Psoas muscle (tissue), 8 donors: ENCODE measurements around the gene NUP85. TPM values are rescaled to one million over a fixed set of nuclear protein-coding genes. Genes with fewer than 3 reads are reported as not detected.
"Not testable (repeated sequence)": the region's sequence is repeated elsewhere in the genome, so short reads cannot be mapped to it uniquely, and the experiment has no call there.

Experiments
- ATAC-seq, 4 donors: fragments of 200-7000 bp; cut with Tn5 transposase; one replicate each; pipeline ENCODE4 v1.9.1; 2020; ENCODE audit warnings: moderate library complexity in 3 of 4, mild to moderate bottlenecking in 2 of 4
- DNase-seq, 2 donors: peaks; one replicate each; pipeline ENCODE4 v3.0.0-alpha.2; 2020
- H3K27ac ChIP-seq: fragments of 200-600 bp; one replicate; pipeline ENCODE4 v1.8.0; 2022
- H3K27me3 ChIP-seq, 3 donors: fragments of 200-600 bp in 1 of 3; one replicate each; pipeline versions ENCODE4 v1.6.1 to v1.8.0; 2013 to 2022; ENCODE audit warnings: low read length in 2 of 3, mild to moderate bottlenecking in 2 of 3, moderate library complexity in 1 of 3; ENCODE audit not compliant: insufficient read depth in 3 of 3
- H3K36me3 ChIP-seq, 2 donors: fragments of 200-600 bp in 1 of 2; one replicate each; pipeline versions ENCODE4 v1.6.1 to v1.8.0; 2013 to 2022; ENCODE audit warnings: low read depth in 1 of 2, mild to moderate bottlenecking in 1 of 2, moderate library complexity in 1 of 2; ENCODE audit not compliant: insufficient read depth in 1 of 2
- H3K4me1 ChIP-seq: fragments of 200-600 bp; one replicate; pipeline ENCODE4 v1.8.0; 2022
- H3K4me3 ChIP-seq: fragments of 200-600 bp; one replicate; pipeline ENCODE4 v1.8.0; 2022; ENCODE audit warnings: mild to moderate bottlenecking
- H3K9me3 ChIP-seq: fragments of 200-600 bp; one replicate; pipeline ENCODE4 v1.8.0; 2022
- WGBS, 3 donors: extraction: QIAGEN DNeasy Blood & Tissue Kit; methylation state at CpG; one replicate each; pipeline versions ENCODE4 v1.1.6 to v1.1.7; 2013; 5-methylcytosine and 5-hydroxymethylcytosine counted together
- intact Hi-C, 2 donors: fragments of 100-400 bp; cut with DNase I; formaldehyde crosslinking; loops; one replicate each; pipeline versions ENCODE4 v1.11.0 to v1.14.2; 2022
- polyA plus RNA-seq, 3 donors: library from polyadenylated mRNA; stranded (reverse); fragments of 200-250 nt; gene quantifications; one replicate each; pipeline ENCODE4 v1.2.3, GENCODE V29; 2013
- total RNA-seq, 4 donors: library from RNA; stranded (reverse); fragmentation: NEBNext Ultra II Directional in 2 of 4; extraction: Animal tissue kit (Norgen Biotek cat#: 25700) in 2 of 4; gene quantifications; one replicate each; pipeline versions ENCODE4 v1.2.1 to v1.2.4, GENCODE V29; 2021 to 2023
- TF ChIP-seq, protein P1 (sequence below): fragments of 200-600 bp; IDR thresholded peaks from one replicate; pipeline ENCODE4 v1.8.0; 2022; ENCODE audit warnings: antibody characterized with exemption
- donor health status: healthy with polysubstance abuse.
- donor health status: DM: no; HTN: no; CAD: no; lungs with moderate emphysema.
- donor health status: Bipolar disorder and iron deficiency.
- donor health status: healthy.
- donor health status: DM: yes; HTN: yes; CAD: no.
- donor health status: DM: no; HTN: no; CAD: no.
- donor health status: DM: no; HTN: no; CAD: no.
- donor health status: DM: yes; HTN: yes; CAD: no.

The NUP85 gene
- total and polyA plus RNA-seq, 7 donors: 15.1 to 32.9 (median 21.3) TPM

- H3K4me3 ChIP-seq: no peak overlapping the region
- TF ChIP-seq, protein P1, sequence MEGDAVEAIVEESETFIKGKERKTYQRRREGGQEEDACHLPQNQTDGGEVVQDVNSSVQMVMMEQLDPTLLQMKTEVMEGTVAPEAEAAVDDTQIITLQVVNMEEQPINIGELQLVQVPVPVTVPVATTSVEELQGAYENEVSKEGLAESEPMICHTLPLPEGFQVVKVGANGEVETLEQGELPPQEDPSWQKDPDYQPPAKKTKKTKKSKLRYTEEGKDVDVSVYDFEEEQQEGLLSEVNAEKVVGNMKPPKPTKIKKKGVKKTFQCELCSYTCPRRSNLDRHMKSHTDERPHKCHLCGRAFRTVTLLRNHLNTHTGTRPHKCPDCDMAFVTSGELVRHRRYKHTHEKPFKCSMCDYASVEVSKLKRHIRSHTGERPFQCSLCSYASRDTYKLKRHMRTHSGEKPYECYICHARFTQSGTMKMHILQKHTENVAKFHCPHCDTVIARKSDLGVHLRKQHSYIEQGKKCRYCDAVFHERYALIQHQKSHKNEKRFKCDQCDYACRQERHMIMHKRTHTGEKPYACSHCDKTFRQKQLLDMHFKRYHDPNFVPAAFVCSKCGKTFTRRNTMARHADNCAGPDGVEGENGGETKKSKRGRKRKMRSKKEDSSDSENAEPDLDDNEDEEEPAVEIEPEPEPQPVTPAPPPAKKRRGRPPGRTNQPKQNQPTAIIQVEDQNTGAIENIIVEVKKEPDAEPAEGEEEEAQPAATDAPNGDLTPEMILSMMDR: no peak
- peaks cover 17% of the 10 kb centered on the region for H3K4me1 ChIP-seq
- no peaks in the 10 kb centered on the region for H3K9me3 ChIP-seq
- H3K27me3 ChIP-seq: no peaks in the 10 kb centered on the region
- DNase-seq: peak; percentile 49 to 51
- peak overlapping the region; percentile 49 for H3K27ac ChIP-seq
- intact Hi-C loops: no loop called here
- peak; percentile 49 to 81 (median 76) for ATAC-seq
- WGBS, 3 donors: 39 to 45% (median 42%) methylated on average over 11 of the region's 11 CpGs
- H3K36me3 ChIP-seq: peaks cover 0 to 26% of the 10 kb centered on the region in 2 donors
Measured at GRCh38 chr17:75250009-75250471, 44.6 kb downstream of the NUP85 start.

- H3K9me3 ChIP-seq: no peaks in the 10 kb centered on the region
- peaks cover 17% of the 10 kb centered on the region for H3K4me1 ChIP-seq
- TF ChIP-seq, protein P1: no peak
- intact Hi-C loops: no loop called here
- DNase-seq: no peak
- ATAC-seq: no peak
- 86 to 94% (median 89%) methylated on average over 8 of the region's 8 CpGs for WGBS, 3 donors
- H3K4me3 ChIP-seq: no peak overlapping the region
- no peaks in the 10 kb centered on the region for H3K27me3 ChIP-seq
- H3K36me3 ChIP-seq: peaks cover 0 to 8% of the 10 kb centered on the region in 2 donors
- no peak overlapping the region for H3K27ac ChIP-seq
Measured at GRCh38 chr17:75252039-75252816, 46.7 kb downstream of the NUP85 start.

- H3K4me1 ChIP-seq: peaks cover 20% of the 10 kb centered on the region
- H3K27ac ChIP-seq, ATAC-seq, H3K27me3 ChIP-seq, intact Hi-C loops, DNase-seq, H3K4me3 ChIP-seq, H3K9me3 ChIP-seq, H3K36me3 ChIP-seq: not testable (repeated sequence)
- WGBS, 3 donors: 75 to 81% (median 76%) methylated on average over 9 to 11 of the region's 11 CpGs
Measured at GRCh38 chr17:75255954-75256698, 50.6 kb downstream of the NUP85 start.

- intact Hi-C loops, H3K27me3 ChIP-seq, H3K36me3 ChIP-seq, H3K4me3 ChIP-seq, H3K9me3 ChIP-seq, DNase-seq, H3K27ac ChIP-seq, ATAC-seq: not testable (repeated sequence)
- H3K4me1 ChIP-seq: peaks cover 20% of the 10 kb centered on the region
- WGBS, 3 donors: 58 to 74% (median 69%) methylated on average over 2 of the region's 2 CpGs
Measured at GRCh38 chr17:75257228-75257627, 51.7 kb downstream of the NUP85 start.

DNA sequence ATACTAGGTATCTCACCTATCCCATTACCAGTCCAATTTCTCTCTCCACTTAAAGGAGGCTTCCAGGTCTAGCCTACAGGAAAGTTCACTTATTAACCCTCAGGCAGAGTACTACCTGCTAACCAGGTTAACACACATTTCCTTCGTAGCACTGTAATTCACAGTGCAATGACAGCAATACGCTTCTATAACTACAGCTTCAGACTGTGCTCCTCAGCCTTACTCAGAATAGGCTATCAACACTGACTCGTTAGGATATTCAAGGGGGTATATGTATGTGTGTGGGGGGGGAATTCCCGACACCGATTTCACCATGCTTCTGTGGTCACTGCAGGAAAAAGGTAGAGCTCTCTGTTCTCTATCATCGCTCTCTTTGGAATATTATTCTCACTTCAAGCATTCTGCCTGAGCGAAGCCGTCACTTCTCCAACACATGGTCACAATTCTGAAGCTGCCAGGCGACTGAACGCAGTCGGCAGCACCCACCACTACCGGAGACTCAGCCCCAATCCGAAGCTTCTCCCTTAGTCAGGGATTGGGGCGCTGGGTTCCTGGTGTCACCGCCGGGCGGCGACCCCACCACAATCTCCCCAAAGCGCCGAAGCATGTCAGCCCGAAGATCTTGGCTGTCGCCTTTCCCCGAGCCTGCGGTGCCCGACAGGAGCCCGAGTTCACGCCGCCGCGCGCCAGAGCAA, 55.3 kb downstream of the NUP85 start:
- Histone ChIP-seq H3K4me1 (peaks cover 30% of the 10 kb centered on the region), H3K36me3 (peaks cover 3 to 33% of the 10 kb centered on the region in 2 donors), H3K27ac (peak overlapping the region; percentile 96), H3K27me3 (no peaks in the 10 kb centered on the region), H3K9me3 (no peaks in the 10 kb centered on the region), H3K4me3 (peak overlapping the region; percentile 98)
- intact Hi-C loops: no loop called here
- DNase-seq: no peak
- 2% methylated on average over 31 of the region's 31 CpGs for WGBS, 3 donors
- TF ChIP-seq, protein P1: no peak
- peak; percentile 9 to 17 (median 13) for ATAC-seq
